Coronary artery (tissue), 2 donors: ENCODE results near the gene NHS.

Source experiments
- DNase-seq: peaks from one replicate; pipeline ENCODE4 v3.0.0-alpha.2; 2017; ENCODE audit warnings: low spot score
- H3K27ac ChIP-seq, 2 donors: fragments of 200-600 bp; sonication (generic); one replicate each; pipeline ENCODE4 v1.5.1; 2016 to 2019
- H3K4me3 ChIP-seq: fragments of 200-600 bp; sonication (generic); 2 replicates; pipeline ENCODE4 v1.5.1; 2016; ENCODE audit warnings: mild to moderate bottlenecking, moderate library complexity
- TF ChIP-seq, protein P1 (sequence below): fragments of 200-600 bp; sonication (generic); IDR thresholded peaks from one replicate; pipeline ENCODE4 v1.5.1; 2019; ENCODE audit warnings: antibody characterized with exemption

Gene NHS

GRCh38 chrX:17403972-17404371 is 29.0 kb downstream of the NHS start:
- DNase-seq = no peak
- peak overlapping the region; percentile 28 to 37 for H3K27ac ChIP-seq

DNA sequence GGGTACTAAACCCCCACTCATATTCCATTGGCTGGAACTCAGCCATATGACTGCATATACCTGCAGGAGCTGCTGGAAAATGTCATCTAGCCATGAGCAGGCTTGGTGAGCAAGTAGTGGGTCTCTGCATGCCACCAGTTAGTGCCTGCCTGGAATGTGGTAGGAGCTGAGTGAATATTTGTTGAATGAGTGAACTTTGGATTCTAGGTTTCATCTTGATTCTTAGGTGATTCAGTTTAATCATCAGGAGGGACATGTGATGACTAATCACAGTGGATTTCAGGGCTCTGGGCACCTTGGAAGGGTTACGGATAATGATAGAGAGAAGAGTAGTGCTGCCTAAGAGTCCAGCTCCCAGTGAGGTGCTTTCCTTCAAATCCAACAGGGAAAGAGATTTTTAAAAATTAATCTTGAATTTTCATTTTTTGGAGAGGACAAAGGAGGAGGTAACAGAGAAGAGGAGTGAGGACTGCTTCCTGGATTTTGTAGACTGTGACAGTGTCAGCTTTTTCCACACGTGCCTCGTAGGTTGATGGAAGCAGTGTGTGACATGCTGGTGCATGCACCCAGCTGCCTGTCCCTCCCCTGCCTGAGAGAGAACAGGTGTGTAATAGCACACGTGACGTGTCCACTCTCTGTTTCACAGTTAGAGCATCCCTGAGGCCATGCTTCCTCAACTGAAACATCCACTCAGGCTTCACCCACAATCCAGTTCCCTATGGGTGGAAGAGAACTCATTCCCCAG is 30.4 kb downstream of the NHS start:
- H3K27ac ChIP-seq = no peak overlapping the region
- TF ChIP-seq, protein P1, sequence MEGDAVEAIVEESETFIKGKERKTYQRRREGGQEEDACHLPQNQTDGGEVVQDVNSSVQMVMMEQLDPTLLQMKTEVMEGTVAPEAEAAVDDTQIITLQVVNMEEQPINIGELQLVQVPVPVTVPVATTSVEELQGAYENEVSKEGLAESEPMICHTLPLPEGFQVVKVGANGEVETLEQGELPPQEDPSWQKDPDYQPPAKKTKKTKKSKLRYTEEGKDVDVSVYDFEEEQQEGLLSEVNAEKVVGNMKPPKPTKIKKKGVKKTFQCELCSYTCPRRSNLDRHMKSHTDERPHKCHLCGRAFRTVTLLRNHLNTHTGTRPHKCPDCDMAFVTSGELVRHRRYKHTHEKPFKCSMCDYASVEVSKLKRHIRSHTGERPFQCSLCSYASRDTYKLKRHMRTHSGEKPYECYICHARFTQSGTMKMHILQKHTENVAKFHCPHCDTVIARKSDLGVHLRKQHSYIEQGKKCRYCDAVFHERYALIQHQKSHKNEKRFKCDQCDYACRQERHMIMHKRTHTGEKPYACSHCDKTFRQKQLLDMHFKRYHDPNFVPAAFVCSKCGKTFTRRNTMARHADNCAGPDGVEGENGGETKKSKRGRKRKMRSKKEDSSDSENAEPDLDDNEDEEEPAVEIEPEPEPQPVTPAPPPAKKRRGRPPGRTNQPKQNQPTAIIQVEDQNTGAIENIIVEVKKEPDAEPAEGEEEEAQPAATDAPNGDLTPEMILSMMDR = no peak
- no peak overlapping the region for H3K4me3 ChIP-seq
- DNase-seq = no peak

More at GRCh38 chrX:17403972-17404371, 29.0 kb downstream of the NHS start:
- H3K4me3 ChIP-seq = no peak overlapping the region
- TF ChIP-seq, protein P1 = no peak

- no peak overlapping the region for H3K4me3 ChIP-seq
- TF ChIP-seq, protein P1 = no peak
- no peak overlapping the region for H3K27ac ChIP-seq
- no peak for DNase-seq
These were observed 34.7 kb downstream of the NHS start for GRCh38 chrX:17409566-17410290.

DNA sequence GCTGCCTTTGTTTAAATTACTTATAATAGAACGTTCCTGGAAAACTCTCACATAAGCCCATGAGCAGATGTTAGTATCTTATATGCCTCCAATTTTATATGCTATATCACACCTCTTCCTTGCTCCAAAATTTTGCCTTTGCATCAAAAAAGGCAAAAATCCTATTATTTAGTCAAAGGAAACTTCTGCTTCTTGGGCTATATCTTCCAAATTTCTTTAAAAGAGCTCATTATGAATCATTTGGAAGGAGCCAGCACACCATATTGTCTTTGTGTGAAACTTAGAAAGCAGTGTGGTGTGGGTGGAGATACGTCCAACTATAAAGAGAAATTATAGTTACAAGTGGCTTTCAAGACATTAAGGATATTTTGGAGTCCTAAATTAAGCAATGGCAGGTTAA is 35.7 kb downstream of the NHS start:
- TF ChIP-seq, protein P1 = no peak
- no peak for DNase-seq

GRCh38 chrX:17411205-17411604 is 36.2 kb downstream of the NHS start:
- Histone ChIP-seq H3K27ac (no peak overlapping the region), H3K4me3 (no peak overlapping the region)
- TF ChIP-seq, protein P1 = no peak
- DNase-seq = no peak

More for the DNA sequence above, 35.7 kb downstream of the NHS start:
- Histone ChIP-seq H3K27ac (no peak overlapping the region), H3K4me3 (no peak overlapping the region)

- DNase-seq = no peak
These were observed 37.7 kb downstream of the NHS start for GRCh38 chrX:17412692-17413091.

More at GRCh38 chrX:17412692-17413091, 37.7 kb downstream of the NHS start:
- no peak overlapping the region for H3K4me3 ChIP-seq
- H3K27ac ChIP-seq = no peak overlapping the region
- TF ChIP-seq, protein P1 = no peak
